ENCODE results near the gene C1QC. TPM values are rescaled to one million over a fixed set of nuclear protein-coding genes. Genes with fewer than 3 reads are reported as not detected.

Gene C1QC
- total RNA-seq, 1 donor from 2014 or later: not detected

GRCh38 chr1:22636927-22637326 lies 6.5 kb upstream of the C1QC start:
- no peak for DNase-seq (ENCODE audit: low read depth)
- Histone ChIP-seq H3K27me3 (ENCODE audit: control insufficient read depth, insufficient read depth, low read length) (peaks cover 6% of the 10 kb centered on the region), H3K36me3 (ENCODE audit: control insufficient read depth, insufficient read depth, low read length) (no peaks in the 10 kb centered on the region), H3K4me3 (ENCODE audit: low read depth, low read length) (no peak overlapping the region)
- no peak for FAIRE-seq
- TF ChIP-seq, protein P1, sequence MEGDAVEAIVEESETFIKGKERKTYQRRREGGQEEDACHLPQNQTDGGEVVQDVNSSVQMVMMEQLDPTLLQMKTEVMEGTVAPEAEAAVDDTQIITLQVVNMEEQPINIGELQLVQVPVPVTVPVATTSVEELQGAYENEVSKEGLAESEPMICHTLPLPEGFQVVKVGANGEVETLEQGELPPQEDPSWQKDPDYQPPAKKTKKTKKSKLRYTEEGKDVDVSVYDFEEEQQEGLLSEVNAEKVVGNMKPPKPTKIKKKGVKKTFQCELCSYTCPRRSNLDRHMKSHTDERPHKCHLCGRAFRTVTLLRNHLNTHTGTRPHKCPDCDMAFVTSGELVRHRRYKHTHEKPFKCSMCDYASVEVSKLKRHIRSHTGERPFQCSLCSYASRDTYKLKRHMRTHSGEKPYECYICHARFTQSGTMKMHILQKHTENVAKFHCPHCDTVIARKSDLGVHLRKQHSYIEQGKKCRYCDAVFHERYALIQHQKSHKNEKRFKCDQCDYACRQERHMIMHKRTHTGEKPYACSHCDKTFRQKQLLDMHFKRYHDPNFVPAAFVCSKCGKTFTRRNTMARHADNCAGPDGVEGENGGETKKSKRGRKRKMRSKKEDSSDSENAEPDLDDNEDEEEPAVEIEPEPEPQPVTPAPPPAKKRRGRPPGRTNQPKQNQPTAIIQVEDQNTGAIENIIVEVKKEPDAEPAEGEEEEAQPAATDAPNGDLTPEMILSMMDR (IDR thresholded peaks at IDR 0.05; ENCODE audit: insufficient read depth, low read length, severe bottlenecking): no peak

DNA sequence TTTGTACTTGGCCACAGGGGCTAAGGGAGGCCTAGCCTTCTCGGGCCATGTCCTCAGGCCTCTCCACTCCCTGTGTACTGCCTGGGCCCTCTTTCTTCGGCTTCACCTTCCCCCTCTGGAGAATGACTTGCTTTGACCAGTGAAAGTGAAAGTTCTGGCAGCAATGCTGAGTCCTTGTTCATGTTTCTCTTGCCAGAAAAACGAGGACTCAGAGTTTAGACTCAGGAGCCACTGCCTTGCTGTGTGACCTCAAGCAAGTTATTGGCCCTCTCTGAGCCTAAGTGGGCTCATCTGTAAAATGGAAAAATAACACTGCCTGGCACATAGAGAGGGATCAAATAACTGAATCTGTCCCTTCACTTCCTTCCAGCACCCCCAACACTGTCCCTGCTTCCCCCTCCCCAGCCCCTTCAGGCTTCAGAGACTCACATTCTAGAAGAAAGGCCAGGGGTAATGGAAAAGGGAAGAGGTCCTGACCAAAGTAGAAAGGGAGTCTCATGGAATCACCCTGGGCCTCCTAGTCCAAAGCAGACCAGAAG lies 5.5 kb upstream of the C1QC start:
- TF ChIP-seq, protein P1 (IDR thresholded peaks at IDR 0.05; ENCODE audit: insufficient read depth, low read length, severe bottlenecking): no peak
- DNase-seq (ENCODE audit: low read depth) (no peak), FAIRE-seq (no peak)
- peaks cover 8% of the 10 kb centered on the region for H3K27me3 ChIP-seq (ENCODE audit: control insufficient read depth, insufficient read depth, low read length)
- no peak overlapping the region for H3K4me3 ChIP-seq (ENCODE audit: low read depth, low read length)
- H3K36me3 ChIP-seq (ENCODE audit: control insufficient read depth, insufficient read depth, low read length): no peaks in the 10 kb centered on the region

DNA sequence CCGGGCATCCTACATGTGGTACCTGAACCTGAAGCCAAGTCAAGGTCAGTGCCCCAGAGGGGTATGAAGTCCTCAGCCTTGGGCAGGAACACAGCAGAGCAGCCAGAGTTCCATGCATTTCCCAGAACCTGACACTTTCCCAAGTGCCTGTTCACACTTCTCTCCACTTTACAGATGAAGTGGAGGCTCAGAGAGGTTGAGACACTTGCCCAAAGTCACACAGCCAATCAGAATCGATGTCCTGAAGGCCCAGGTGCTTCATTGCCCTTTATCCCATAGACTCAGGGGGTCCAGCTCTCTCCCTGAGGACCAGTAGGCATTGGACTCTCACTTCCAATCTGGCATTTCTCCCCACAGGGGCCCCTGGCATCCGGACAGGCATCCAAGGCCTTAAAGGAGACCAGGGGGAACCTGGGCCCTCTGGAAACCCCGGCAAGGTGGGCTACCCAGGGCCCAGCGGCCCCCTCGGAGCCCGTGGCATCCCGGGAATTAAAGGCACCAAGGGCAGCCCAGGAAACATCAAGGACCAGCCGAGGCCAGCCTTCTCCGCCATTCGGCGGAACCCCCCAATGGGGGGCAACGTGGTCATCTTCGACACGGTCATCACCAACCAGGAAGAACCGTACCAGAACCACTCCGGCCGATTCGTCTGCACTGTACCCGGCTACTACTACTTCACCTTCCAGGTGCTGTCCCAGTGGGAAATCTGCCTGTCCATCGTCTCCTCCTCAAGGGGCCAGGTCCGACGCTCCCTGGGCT lies 4.8 kb upstream of the C1QC start:
- Histone ChIP-seq H3K4me3 (ENCODE audit: low read depth, low read length) (no peak overlapping the region), H3K36me3 (ENCODE audit: control insufficient read depth, insufficient read depth, low read length) (no peaks in the 10 kb centered on the region), H3K27me3 (ENCODE audit: control insufficient read depth, insufficient read depth, low read length) (peaks cover 6% of the 10 kb centered on the region)
- TF ChIP-seq, protein P1 (IDR thresholded peaks at IDR 0.05; ENCODE audit: insufficient read depth, low read length, severe bottlenecking): no peak
- FAIRE-seq: no peak
- no peak for DNase-seq (ENCODE audit: low read depth)

DNA sequence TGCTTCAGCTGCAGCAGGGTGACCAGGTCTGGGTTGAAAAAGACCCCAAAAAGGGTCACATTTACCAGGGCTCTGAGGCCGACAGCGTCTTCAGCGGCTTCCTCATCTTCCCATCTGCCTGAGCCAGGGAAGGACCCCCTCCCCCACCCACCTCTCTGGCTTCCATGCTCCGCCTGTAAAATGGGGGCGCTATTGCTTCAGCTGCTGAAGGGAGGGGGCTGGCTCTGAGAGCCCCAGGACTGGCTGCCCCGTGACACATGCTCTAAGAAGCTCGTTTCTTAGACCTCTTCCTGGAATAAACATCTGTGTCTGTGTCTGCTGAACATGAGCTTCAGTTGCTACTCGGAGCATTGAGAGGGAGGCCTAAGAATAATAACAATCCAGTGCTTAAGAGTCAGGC lies 4.1 kb upstream of the C1QC start:
- FAIRE-seq (no peak), DNase-seq (ENCODE audit: low read depth) (no peak)
- TF ChIP-seq, protein P1 (IDR thresholded peaks at IDR 0.05; ENCODE audit: insufficient read depth, low read length, severe bottlenecking): no peak
- no peak overlapping the region for H3K4me3 ChIP-seq (ENCODE audit: low read depth, low read length)
- no peaks in the 10 kb centered on the region for H3K36me3 ChIP-seq (ENCODE audit: control insufficient read depth, insufficient read depth, low read length)
- H3K27me3 ChIP-seq (ENCODE audit: control insufficient read depth, insufficient read depth, low read length): peaks cover 6% of the 10 kb centered on the region

GRCh38 chr1:22641247-22641646 lies 2.2 kb upstream of the C1QC start:
- H3K27me3 ChIP-seq (ENCODE audit: control insufficient read depth, insufficient read depth, low read length): peaks cover 6% of the 10 kb centered on the region
- FAIRE-seq (peak; percentile 58), DNase-seq (ENCODE audit: low read depth) (no peak)
- no peaks in the 10 kb centered on the region for H3K36me3 ChIP-seq (ENCODE audit: control insufficient read depth, insufficient read depth, low read length)
- no peak overlapping the region for H3K4me3 ChIP-seq (ENCODE audit: low read depth, low read length)
- TF ChIP-seq, protein P1 (IDR thresholded peaks at IDR 0.05; ENCODE audit: insufficient read depth, low read length, severe bottlenecking): no peak
